Kidney (tissue), 14 donors: Measurements from ENCODE around the gene P2RY11. TPM values are rescaled to one million over a fixed set of nuclear protein-coding genes. Genes with fewer than 3 reads are reported as not detected.
A peak's percentile ranks its signal among the peaks of the same experiment; 100 is the strongest.

Source experiments
- DNase-seq, 5 donors: peaks; one replicate each; pipeline ENCODE4 v3.0.0-alpha.2; 2013 to 2020
- FAIRE-seq: peaks from 2 replicates; lab custom pipeline; 2012; peaks lifted over from hg19 to GRCh38; lab: Jason Lieb, UNC
- H3K27ac ChIP-seq, 2 donors: one replicate each; pipeline ENCODE4 v1.7.0; 2013; ENCODE audit warnings: low read depth in 2 of 2, low read length in 2 of 2, inconsistent platforms in 1 of 2
- H3K27me3 ChIP-seq: one replicate; pipeline ENCODE4 v1.7.1; 2013; ENCODE audit warnings: low read length, inconsistent platforms; ENCODE audit not compliant: control insufficient read depth, insufficient read depth
- H3K36me3 ChIP-seq, 3 donors: one replicate each; pipeline versions ENCODE4 v1.7.0 to v1.7.1; 2013; ENCODE audit warnings: low read length in 3 of 3, control low read depth in 1 of 3, inconsistent platforms in 1 of 3; ENCODE audit not compliant: insufficient read depth in 3 of 3, control insufficient read depth in 2 of 3
- H3K4me1 ChIP-seq, 3 donors: one replicate each; pipeline versions ENCODE4 v1.7.0 to v1.7.1; 2013; ENCODE audit warnings: low read length in 3 of 3, inconsistent platforms in 1 of 3, low read depth in 1 of 3; ENCODE audit not compliant: control insufficient read depth in 2 of 3, insufficient read depth in 2 of 3
- H3K4me3 ChIP-seq, 3 donors: one replicate each; pipeline versions ENCODE4 v1.7.0 to v1.8.1; 2013; ENCODE audit warnings: low read length in 3 of 3, control low read depth in 1 of 3, inconsistent platforms in 1 of 3
- H3K9ac ChIP-seq, 3 donors: one replicate each; pipeline versions ENCODE4 v1.7.0 to v1.7.1; 2013; ENCODE audit warnings: low read length in 3 of 3, control low read depth in 1 of 3, inconsistent platforms in 1 of 3
- H3K9me3 ChIP-seq, 3 donors: one replicate each; pipeline versions ENCODE4 v1.7.0 to v1.7.1; 2013; ENCODE audit warnings: low read length in 3 of 3, control low read depth in 1 of 3, inconsistent platforms in 1 of 3; ENCODE audit not compliant: control insufficient read depth in 2 of 3, insufficient read depth in 1 of 3
- CTCF ChIP-seq: IDR thresholded peaks from 3 replicates; pipeline ENCODE4 v1.5.1; 2012; ENCODE audit warnings: mild to moderate bottlenecking, moderate library complexity, borderline replicate concordance; ENCODE audit not compliant: insufficient read depth; ENCODE audit errors: extremely low read depth
- intact Hi-C: fragments of 100-400 bp; cut with DNase I; formaldehyde crosslinking; loops from one replicate; pipeline ENCODE4 v1.11.1; 2022
- polyA plus RNA-seq: library from polyadenylated mRNA; stranded (reverse); fragments of 350-450 nt; fragmentation: Illumina TruSeq; extraction: RNeasy Lipid Tissue Mini Kit (QIAGEN cat#74804); gene quantifications from one replicate; pipeline ENCODE4 v1.2.3, GENCODE V29; 2014; ENCODE audit warnings: low read depth, low replicate concordance; ENCODE audit not compliant: insufficient read depth
- total RNA-seq: library from RNA; stranded (reverse); fragmentation: NEBNext Ultra II Directional; extraction: Animal tissue kit (Norgen Biotek cat#: 25700); gene quantifications from one replicate; pipeline ENCODE4 v1.2.1, GENCODE V29; 2021
- donor health status: control.
- donor health status: control.
- donor health status: control.
- donor health status: control.
- donor health status: control.
- donor health status: DM: yes; HTN: yes; CAD: no.
- donor health status: Normal renal cell carcinoma (clear cell type).

Gene P2RY11
- total and polyA plus RNA-seq, 2 donors from 2014 or later: 3.7 to 17.3 TPM

GRCh38 chr19:10116866-10117616 lies 5.5 kb downstream of the P2RY11 start:
- H3K9me3 ChIP-seq: no peaks in the 10 kb centered on the region
- no peak for DNase-seq
- intact Hi-C loops: no loop called here
- no peak for FAIRE-seq
- no peaks in the 10 kb centered on the region for H3K27me3 ChIP-seq
- H3K36me3 ChIP-seq: peaks cover 0 to 17% (median 2%) of the 10 kb centered on the region in 3 donors
- no peak for TF ChIP-seq CTCF
- H3K4me3 ChIP-seq: no peak overlapping the region
- H3K9ac ChIP-seq: no peak overlapping the region
- H3K4me1 ChIP-seq: peaks cover 0 to 9% (median 0%) of the 10 kb centered on the region in 3 donors
- no peak overlapping the region for H3K27ac ChIP-seq

GRCh38 chr19:10118960-10119359 lies 7.5 kb downstream of the P2RY11 start:
- no peaks in the 10 kb centered on the region for H3K9me3 ChIP-seq
- H3K4me3 ChIP-seq: peak overlapping the region; percentile 82 to 93 (median 92)
- no peak for DNase-seq
- TF ChIP-seq CTCF: no peak
- peaks cover 0 to 17% (median 2%) of the 10 kb centered on the region in 3 donors for H3K36me3 ChIP-seq
- intact Hi-C loops: no loop called here
- H3K27ac ChIP-seq: no peak overlapping the region
- no peaks in the 10 kb centered on the region for H3K27me3 ChIP-seq
- H3K9ac ChIP-seq: peak overlapping the region; percentile 69 to 96 (median 83)
- H3K4me1 ChIP-seq: peaks cover 0 to 9% (median 0%) of the 10 kb centered on the region in 3 donors
- FAIRE-seq: no peak

GRCh38 chr19:10120538-10121189 lies 9.2 kb downstream of the P2RY11 start:
- H3K27ac ChIP-seq: no peak overlapping the region
- TF ChIP-seq CTCF: no peak
- H3K9ac ChIP-seq: no peak overlapping the region
- intact Hi-C loops: no loop called here
- no peaks in the 10 kb centered on the region for H3K27me3 ChIP-seq
- FAIRE-seq (no peak), DNase-seq (no peak)
- H3K36me3 ChIP-seq: peaks cover 0 to 17% (median 0%) of the 10 kb centered on the region in 3 donors
- H3K4me1 ChIP-seq: peaks cover 0 to 9% (median 0%) of the 10 kb centered on the region in 3 donors
- H3K9me3 ChIP-seq: no peaks in the 10 kb centered on the region
- H3K4me3 ChIP-seq: no peak overlapping the region
